Loucy (cell line): ENCODE data around the gene SLIT1.

Experiments
- H2AFZ ChIP-seq: fragments of 200-600 bp; sonication (generic); 2 replicates; pipeline ENCODE4 v1.6.0; 2016; ENCODE audit warnings: antibody characterized with exemption, mild to moderate bottlenecking, low read length, moderate library complexity
- H3F3A ChIP-seq: fragments of 200-600 bp; 2 replicates; pipeline ENCODE4 v1.6.0; 2016; ENCODE audit warnings: antibody characterized with exemption, low read depth, mild to moderate bottlenecking
- H3K27me3 ChIP-seq: fragments of 200-600 bp; sonication (generic); 2 replicates; pipeline ENCODE4 v1.6.1; 2014; ENCODE audit warnings: low read length, mild to moderate bottlenecking; ENCODE audit not compliant: insufficient read depth, poor library complexity, severe bottlenecking
- H3K36me3 ChIP-seq: fragments of 200-600 bp; sonication (generic); 2 replicates; pipeline ENCODE4 v1.6.1; 2016; ENCODE audit warnings: low read length; ENCODE audit not compliant: insufficient read depth
- H3K4me1 ChIP-seq: fragments of 200-600 bp; sonication (generic); 2 replicates; pipeline ENCODE4 v1.5.1; 2014; ENCODE audit warnings: low read length, mild to moderate bottlenecking; ENCODE audit not compliant: insufficient read depth, poor library complexity, severe bottlenecking
- H3K4me2 ChIP-seq: fragments of 200-600 bp; sonication (generic); 2 replicates; pipeline ENCODE4 v1.6.0; 2014; ENCODE audit warnings: antibody characterized with exemption, low read length, low read depth, mild to moderate bottlenecking; ENCODE audit not compliant: poor library complexity, severe bottlenecking
- H3K4me3 ChIP-seq: fragments of 200-600 bp; sonication (generic); 2 replicates; pipeline ENCODE4 v1.5.1; 2014; ENCODE audit warnings: low read length, mild to moderate bottlenecking, mixed read lengths; ENCODE audit not compliant: poor library complexity, severe bottlenecking
- H3K79me2 ChIP-seq: fragments of 200-600 bp; sonication (generic); 2 replicates; pipeline ENCODE4 v1.6.1; 2014; ENCODE audit warnings: low read length; ENCODE audit not compliant: insufficient read depth
- H3K9ac ChIP-seq: fragments of 200-600 bp; sonication (generic); 2 replicates; pipeline ENCODE4 v1.6.0; 2014; ENCODE audit warnings: mild to moderate bottlenecking, low read depth, low read length, moderate library complexity; ENCODE audit not compliant: poor library complexity, severe bottlenecking
- H3K9me2 ChIP-seq: fragments of 200-600 bp; sonication (generic); replicated peaks from 2 replicates; pipeline ENCODE4 v1.6.1; 2016; ENCODE audit warnings: low read depth, low read length, mixed read lengths
- H3K9me3 ChIP-seq: fragments of 200-600 bp; sonication (generic); 2 replicates; pipeline ENCODE4 v1.6.1; 2014; ENCODE audit warnings: mild to moderate bottlenecking, antibody characterized with exemption, low read length, low read depth; ENCODE audit not compliant: insufficient read depth
- H4K20me1 ChIP-seq: fragments of 200-600 bp; sonication (generic); 2 replicates; pipeline ENCODE4 v1.6.0; 2014; ENCODE audit warnings: antibody characterized with exemption, low read length, mild to moderate bottlenecking; ENCODE audit not compliant: insufficient read depth, poor library complexity, severe bottlenecking
- CTCF ChIP-seq: fragments of 200-600 bp; sonication (generic); conservative IDR thresholded peaks from 2 replicates; pipeline ENCODE4 v1.5.1; 2014; ENCODE audit warnings: mild to moderate bottlenecking, antibody characterized with exemption, low read length
- EZH2phosphoT487 ChIP-seq: fragments of 200-600 bp; IDR thresholded peaks from 2 replicates; pipeline ENCODE4 v1.6.1; 2018; ENCODE audit warnings: antibody characterized with exemption, mild to moderate bottlenecking, moderate library complexity, borderline replicate concordance

SLIT1 gene

GRCh38 chr10:97067716-97068391, 117.9 kb downstream of the SLIT1 start:
- no peaks in the 10 kb centered on the region for H3F3A ChIP-seq
- H3K79me2 ChIP-seq = no peaks in the 10 kb centered on the region
- TF ChIP-seq CTCF (peak; percentile 24; the same call in 1 of the 2 replicates), EZH2phosphoT487 (no peak)
- H3K36me3 ChIP-seq = no peaks in the 10 kb centered on the region
- no peaks in the 10 kb centered on the region; the same call in 1 of the 2 replicates for H3K9me3 ChIP-seq
- H3K4me3 ChIP-seq = no peak overlapping the region
- H3K4me2 ChIP-seq = no peak overlapping the region
- no peak overlapping the region for H2AFZ ChIP-seq
- no peaks in the 10 kb centered on the region for H3K27me3 ChIP-seq
- H3K9me2 ChIP-seq = no peaks in the 10 kb centered on the region
- no peaks in the 10 kb centered on the region for H4K20me1 ChIP-seq
- peaks cover 3% of the 10 kb centered on the region for H3K4me1 ChIP-seq
- no peak overlapping the region for H3K9ac ChIP-seq

GRCh38 chr10:97066877-97067555, 118.7 kb downstream of the SLIT1 start:
- Histone ChIP-seq H3K9me2 (no peaks in the 10 kb centered on the region), H3K4me1 (peaks cover 3% of the 10 kb centered on the region), H4K20me1 (no peaks in the 10 kb centered on the region), H3K36me3 (no peaks in the 10 kb centered on the region), H3K27me3 (no peaks in the 10 kb centered on the region), H3F3A (no peaks in the 10 kb centered on the region), H3K79me2 (no peaks in the 10 kb centered on the region), H3K4me2 (no peak overlapping the region), H3K9ac (no peak overlapping the region), H3K9me3 (no peaks in the 10 kb centered on the region; the same call in 1 of the 2 replicates), H2AFZ (no peak overlapping the region), H3K4me3 (no peak overlapping the region)
- TF ChIP-seq EZH2phosphoT487 (no peak), CTCF (no peak)

- Histone ChIP-seq H2AFZ (no peak overlapping the region), H3K4me2 (no peak overlapping the region), H3K4me3 (no peak overlapping the region), H3K9me2 (no peaks in the 10 kb centered on the region), H3K9ac (no peak overlapping the region), H3K9me3 (no peaks in the 10 kb centered on the region; the same call in 1 of the 2 replicates), H3K4me1 (peaks cover 3% of the 10 kb centered on the region), H4K20me1 (no peaks in the 10 kb centered on the region), H3F3A (no peaks in the 10 kb centered on the region), H3K79me2 (no peaks in the 10 kb centered on the region), H3K36me3 (no peaks in the 10 kb centered on the region), H3K27me3 (no peaks in the 10 kb centered on the region)
- no peak for TF ChIP-seq CTCF
- TF ChIP-seq EZH2phosphoT487 = no peak
Measured at GRCh38 chr10:97065686-97066660, 119.8 kb downstream of the SLIT1 start.
